HCT116 (cell line): ENCODE data around the gene ADGRL3.
"Not testable (repeated sequence)": the region's sequence is repeated elsewhere in the genome, so short reads cannot be mapped to it uniquely, and the experiment has no call there.

Experiments used
- CEBPB ChIP-seq: IDR thresholded peaks from 2 replicates; pipeline ENCODE4 v1.6.1; 2012; ENCODE audit warnings: low read depth
- EZH2 ChIP-seq: fragments of 200-600 bp; sonication (generic); IDR thresholded peaks from 2 replicates; pipeline ENCODE4 v1.6.1; 2017; ENCODE audit warnings: antibody characterized with exemption, mixed run types
- EZH2phosphoT487 ChIP-seq: fragments of 200-600 bp; IDR thresholded peaks from 2 replicates; pipeline ENCODE4 v1.6.1; 2018; ENCODE audit warnings: antibody characterized with exemption, borderline replicate concordance
- MAX ChIP-seq: IDR thresholded peaks from 2 replicates; pipeline ENCODE4 v1.6.1; 2012
- POLR2A ChIP-seq: IDR thresholded peaks from 2 replicates; pipeline ENCODE4 v1.7.0; 2011; ENCODE audit warnings: borderline replicate concordance; ENCODE audit not compliant: insufficient read depth, insufficient read length; ENCODE audit errors: extremely low read depth
- POLR2AphosphoS5 ChIP-seq: IDR thresholded peaks from 2 replicates; pipeline ENCODE4 v1.6.1; 2011; ENCODE audit warnings: mild to moderate bottlenecking, low read depth, low read length, moderate library complexity
- RAD21 ChIP-seq: IDR thresholded peaks from 2 replicates; pipeline ENCODE4 v1.6.1; 2012; ENCODE audit warnings: low read depth, mild to moderate bottlenecking
- TF ChIP-seq, protein P1 (sequence below), 3 experiments: fragments of 200-600 bp in 1 of 3; sonication (generic) in 1 of 3; IDR thresholded peaks in 2 of 3; conservative IDR thresholded peaks in 1 of 3; 2 replicates each; pipeline ENCODE4 v1.5.1; 2012 to 2017; ENCODE audit warnings: low read depth in 2 of 3, low read length in 2 of 3, antibody characterized with exemption in 1 of 3, borderline replicate concordance in 1 of 3, control low read depth in 1 of 3, mild to moderate bottlenecking in 1 of 3, mixed read lengths in 1 of 3, mixed run types in 1 of 3, moderate library complexity in 1 of 3; ENCODE audit not compliant: insufficient read depth in 1 of 3
- TF ChIP-seq, protein P2 (sequence below): IDR thresholded peaks from 2 replicates; pipeline ENCODE4 v1.6.1; 2012; ENCODE audit warnings: low read depth

- TF ChIP-seq, protein P1, sequence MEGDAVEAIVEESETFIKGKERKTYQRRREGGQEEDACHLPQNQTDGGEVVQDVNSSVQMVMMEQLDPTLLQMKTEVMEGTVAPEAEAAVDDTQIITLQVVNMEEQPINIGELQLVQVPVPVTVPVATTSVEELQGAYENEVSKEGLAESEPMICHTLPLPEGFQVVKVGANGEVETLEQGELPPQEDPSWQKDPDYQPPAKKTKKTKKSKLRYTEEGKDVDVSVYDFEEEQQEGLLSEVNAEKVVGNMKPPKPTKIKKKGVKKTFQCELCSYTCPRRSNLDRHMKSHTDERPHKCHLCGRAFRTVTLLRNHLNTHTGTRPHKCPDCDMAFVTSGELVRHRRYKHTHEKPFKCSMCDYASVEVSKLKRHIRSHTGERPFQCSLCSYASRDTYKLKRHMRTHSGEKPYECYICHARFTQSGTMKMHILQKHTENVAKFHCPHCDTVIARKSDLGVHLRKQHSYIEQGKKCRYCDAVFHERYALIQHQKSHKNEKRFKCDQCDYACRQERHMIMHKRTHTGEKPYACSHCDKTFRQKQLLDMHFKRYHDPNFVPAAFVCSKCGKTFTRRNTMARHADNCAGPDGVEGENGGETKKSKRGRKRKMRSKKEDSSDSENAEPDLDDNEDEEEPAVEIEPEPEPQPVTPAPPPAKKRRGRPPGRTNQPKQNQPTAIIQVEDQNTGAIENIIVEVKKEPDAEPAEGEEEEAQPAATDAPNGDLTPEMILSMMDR (IDR thresholded peaks at IDR 0.05 in 2 of 3, conservative IDR thresholded peaks at IDR 0.05 in 1 of 3; ENCODE audit: borderline replicate concordance in 1 of 3, insufficient read depth in 1 of 3, low read depth in 2 of 3, low read length in 2 of 3) = not testable (repeated sequence)
- TF ChIP-seq, protein P2, sequence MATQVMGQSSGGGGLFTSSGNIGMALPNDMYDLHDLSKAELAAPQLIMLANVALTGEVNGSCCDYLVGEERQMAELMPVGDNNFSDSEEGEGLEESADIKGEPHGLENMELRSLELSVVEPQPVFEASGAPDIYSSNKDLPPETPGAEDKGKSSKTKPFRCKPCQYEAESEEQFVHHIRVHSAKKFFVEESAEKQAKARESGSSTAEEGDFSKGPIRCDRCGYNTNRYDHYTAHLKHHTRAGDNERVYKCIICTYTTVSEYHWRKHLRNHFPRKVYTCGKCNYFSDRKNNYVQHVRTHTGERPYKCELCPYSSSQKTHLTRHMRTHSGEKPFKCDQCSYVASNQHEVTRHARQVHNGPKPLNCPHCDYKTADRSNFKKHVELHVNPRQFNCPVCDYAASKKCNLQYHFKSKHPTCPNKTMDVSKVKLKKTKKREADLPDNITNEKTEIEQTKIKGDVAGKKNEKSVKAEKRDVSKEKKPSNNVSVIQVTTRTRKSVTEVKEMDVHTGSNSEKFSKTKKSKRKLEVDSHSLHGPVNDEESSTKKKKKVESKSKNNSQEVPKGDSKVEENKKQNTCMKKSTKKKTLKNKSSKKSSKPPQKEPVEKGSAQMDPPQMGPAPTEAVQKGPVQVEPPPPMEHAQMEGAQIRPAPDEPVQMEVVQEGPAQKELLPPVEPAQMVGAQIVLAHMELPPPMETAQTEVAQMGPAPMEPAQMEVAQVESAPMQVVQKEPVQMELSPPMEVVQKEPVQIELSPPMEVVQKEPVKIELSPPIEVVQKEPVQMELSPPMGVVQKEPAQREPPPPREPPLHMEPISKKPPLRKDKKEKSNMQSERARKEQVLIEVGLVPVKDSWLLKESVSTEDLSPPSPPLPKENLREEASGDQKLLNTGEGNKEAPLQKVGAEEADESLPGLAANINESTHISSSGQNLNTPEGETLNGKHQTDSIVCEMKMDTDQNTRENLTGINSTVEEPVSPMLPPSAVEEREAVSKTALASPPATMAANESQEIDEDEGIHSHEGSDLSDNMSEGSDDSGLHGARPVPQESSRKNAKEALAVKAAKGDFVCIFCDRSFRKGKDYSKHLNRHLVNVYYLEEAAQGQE = not testable (repeated sequence)
- TF ChIP-seq CEBPB, POLR2AphosphoS5, EZH2, POLR2A, MAX, RAD21, EZH2phosphoT487: not testable (repeated sequence)
Measured at GRCh38 chr4:61852105-61852504, 652.0 kb downstream of the ADGRL3 start.
